GM12891 (cell line): ENCODE results near the gene PPP4R3A.

Experiments
- DNase-seq: peaks from one replicate; pipeline ENCODE4 v3.0.0; 2011; ENCODE audit warnings: low spot score; ENCODE audit not compliant: insufficient read length
- FAIRE-seq: peaks from 2 replicates; lab custom pipeline; 2011; peaks lifted over from hg19 to GRCh38; lab: Jason Lieb, UNC
- PAX5 ChIP-seq: IDR thresholded peaks from 2 replicates; pipeline ENCODE4 v1.6.1; 2011; ENCODE audit warnings: low read length, moderate library complexity, mild to moderate bottlenecking; ENCODE audit not compliant: insufficient read depth, severe bottlenecking
- POLR2A ChIP-seq: IDR thresholded peaks from 2 replicates; pipeline ENCODE4 v1.6.1; 2011; ENCODE audit warnings: low read depth, low read length, control low read depth
- POLR2AphosphoS5 ChIP-seq: IDR thresholded peaks from 2 replicates; pipeline ENCODE4 v1.6.1; 2011; ENCODE audit warnings: low read depth, low read length, control low read depth
- POU2F2 ChIP-seq: IDR thresholded peaks from 2 replicates; pipeline ENCODE4 v1.6.1; 2011; ENCODE audit warnings: low read depth, mild to moderate bottlenecking, control low read depth, low read length, moderate library complexity
- SPI1 ChIP-seq: IDR thresholded peaks from 2 replicates; pipeline ENCODE4 v1.6.1; 2011; ENCODE audit warnings: low read depth, low read length, control low read depth
- TAF1 ChIP-seq: IDR thresholded peaks from 2 replicates; pipeline ENCODE4 v1.6.1; 2011; ENCODE audit warnings: low read depth, low read length, control low read depth

PPP4R3A gene

DNA sequence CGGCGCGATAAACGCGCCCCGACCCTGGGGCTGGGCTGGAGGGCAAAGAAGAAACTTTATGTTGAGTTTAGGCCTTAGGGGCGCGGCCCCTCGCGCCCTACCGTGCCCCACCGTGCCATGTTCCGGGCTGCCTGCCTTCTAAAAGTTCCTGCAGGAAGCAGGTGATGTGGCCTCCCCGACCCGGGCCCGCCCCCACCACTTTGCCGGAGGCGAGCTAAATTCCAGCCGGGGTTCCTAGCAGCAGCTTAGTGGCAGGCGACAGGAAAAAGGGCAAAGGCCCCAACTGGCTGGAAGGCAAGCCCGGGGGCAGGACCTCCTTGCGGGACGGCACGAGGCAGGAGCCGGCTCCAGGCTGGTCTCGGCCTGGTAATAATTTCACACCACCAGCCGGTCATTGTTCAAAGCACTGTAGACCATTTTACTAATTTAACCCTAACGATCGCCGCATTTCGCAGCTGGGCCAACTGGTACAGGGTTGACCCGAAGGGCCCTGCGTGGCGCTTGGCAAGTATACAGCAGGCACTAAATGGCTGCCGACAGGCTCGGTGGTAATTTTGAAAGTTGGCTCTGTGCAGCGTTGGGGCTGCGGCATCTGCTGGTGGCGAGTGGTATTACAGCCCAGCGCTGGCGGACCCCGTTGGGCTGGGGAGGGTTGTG lies 91.6 kb downstream of the PPP4R3A start:
- FAIRE-seq, result peak; percentile 90
- DNase-seq, result no peak
- TF ChIP-seq SPI1 (no peak), POU2F2 (0 out of 2 replicates have a peak, but pooled peaks have one; percentile 24), POLR2AphosphoS5 (no peak), PAX5 (no peak), POLR2A (no peak)

- DNase-seq, result no peak
- TF ChIP-seq SPI1, result no peak
- TF ChIP-seq PAX5, result peak; percentile 71
- TF ChIP-seq POU2F2, result no peak
- FAIRE-seq, result peak; percentile 75
These were observed 92.1 kb downstream of the PPP4R3A start for GRCh38 chr14:91417983-91418386.

DNA sequence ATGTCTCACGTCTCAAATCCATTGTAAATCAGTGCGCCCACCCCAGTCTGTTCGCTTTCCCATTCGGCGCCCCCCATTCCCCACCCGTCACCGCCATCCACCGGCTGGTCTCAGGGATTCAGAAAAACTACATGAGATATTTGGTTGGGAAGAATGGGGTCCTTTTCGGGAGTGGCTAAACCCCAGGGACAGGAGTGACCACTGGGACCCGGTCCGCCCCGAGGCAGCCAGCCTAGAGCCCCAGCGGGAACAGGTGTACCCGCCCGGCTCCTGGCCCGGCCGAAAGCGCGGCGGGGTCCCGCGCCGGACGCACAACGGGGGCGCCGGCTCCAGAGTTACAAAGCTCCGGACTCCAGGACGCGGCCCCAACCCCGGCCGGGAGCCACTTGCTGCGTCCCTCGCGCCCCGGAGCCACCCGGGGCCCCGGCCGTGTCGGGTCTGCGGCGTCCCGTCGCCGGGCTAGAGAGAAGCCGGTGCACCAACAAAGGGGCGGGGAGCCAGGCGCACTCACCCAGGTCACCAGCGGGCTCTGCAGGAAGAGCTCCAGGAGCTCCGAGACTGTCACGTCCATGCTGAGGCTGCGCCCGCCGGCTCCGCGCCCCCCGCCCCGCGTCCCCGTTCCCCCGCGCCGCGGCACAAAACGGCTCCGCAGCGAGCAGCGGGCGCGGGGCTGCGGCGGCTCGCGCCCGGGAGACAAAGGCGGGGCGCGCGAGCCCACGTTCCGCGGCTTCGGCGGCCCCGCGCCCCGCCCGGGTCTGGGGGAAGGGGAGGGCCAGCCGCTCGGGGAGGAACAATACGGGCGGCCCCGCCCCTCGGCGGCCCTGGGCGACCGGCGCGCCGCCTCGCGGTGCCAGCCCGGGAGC lies 92.8 kb downstream of the PPP4R3A start, which contains the start of gene CCDC88C:
Gene CCDC88C (minus strand): TSS at position 701 of the 863 bp plus-strand sequence. CDS start 130 bp downstream, at position 571.
- DNase-seq (no peak), FAIRE-seq (peak; percentile 70)
- TF ChIP-seq POU2F2 (no peak), POLR2A (no peak), POLR2AphosphoS5 (no peak), SPI1 (no peak), PAX5 (no peak), TAF1 (0 out of 2 replicates have a peak, but pooled peaks have one; percentile 15)

- DNase-seq (no peak), FAIRE-seq (no peak)
- TF ChIP-seq POU2F2 (no peak), POLR2A (0 out of 2 replicates have a peak, but pooled peaks have one; percentile 14), SPI1 (peak; percentile 17; the same call in 1 of the 2 replicates)
These were observed 93.4 kb downstream of the PPP4R3A start for GRCh38 chr14:91416744-91417119.

DNA sequence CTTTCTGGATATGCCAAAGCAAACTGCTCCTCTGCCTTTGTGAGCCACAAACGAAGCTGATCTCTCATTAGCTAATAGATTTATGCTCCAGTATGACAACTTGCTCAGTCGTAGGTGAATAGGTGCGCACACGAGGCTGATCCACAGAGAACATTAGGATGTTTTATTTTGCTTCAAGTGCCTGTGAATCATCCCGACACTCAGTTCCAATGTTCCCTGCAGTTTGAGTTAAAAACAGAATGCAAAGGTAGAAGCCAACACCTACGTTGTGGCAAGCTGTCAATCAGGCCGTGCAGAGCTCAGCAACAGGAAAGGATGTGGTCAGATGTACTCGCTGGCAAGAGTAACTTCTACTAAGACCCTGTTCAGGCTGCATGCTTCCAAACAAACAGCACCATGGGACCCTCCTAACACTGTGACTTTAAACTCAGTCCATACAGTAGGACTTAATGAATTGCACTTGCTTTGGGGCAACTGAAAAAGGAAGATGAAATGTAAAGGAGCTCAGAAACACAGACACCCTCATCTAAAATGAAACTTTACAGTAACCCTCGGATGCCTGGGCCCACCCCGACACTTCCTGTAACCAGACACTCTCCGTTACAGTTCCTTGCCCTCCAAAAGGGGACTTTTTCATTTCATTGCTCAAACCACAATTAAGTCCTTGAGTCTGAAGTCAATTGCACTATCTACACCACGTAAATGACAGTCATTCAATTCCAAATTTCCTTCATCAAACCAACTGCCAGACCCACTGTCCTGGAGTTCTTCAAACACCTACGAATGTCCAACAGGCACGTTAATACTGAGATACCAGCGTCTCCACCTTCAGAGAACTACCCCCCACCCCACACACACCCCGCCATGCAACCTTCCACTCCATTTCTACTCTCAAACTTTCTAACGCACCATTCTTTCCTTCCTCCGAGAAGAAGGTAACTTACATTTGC lies 94.0 kb downstream of the PPP4R3A start:
- DNase-seq (no peak), FAIRE-seq (peak; percentile 95)
- TF ChIP-seq TAF1 (peak; percentile 62; the same call in 1 of the 2 replicates), POU2F2 (peak; percentile 69; the same call in 1 of the 2 replicates), SPI1 (peak; percentile 66), PAX5 (peak; percentile 83), POLR2A (peak; percentile 87), POLR2AphosphoS5 (peak; percentile 45)

DNA sequence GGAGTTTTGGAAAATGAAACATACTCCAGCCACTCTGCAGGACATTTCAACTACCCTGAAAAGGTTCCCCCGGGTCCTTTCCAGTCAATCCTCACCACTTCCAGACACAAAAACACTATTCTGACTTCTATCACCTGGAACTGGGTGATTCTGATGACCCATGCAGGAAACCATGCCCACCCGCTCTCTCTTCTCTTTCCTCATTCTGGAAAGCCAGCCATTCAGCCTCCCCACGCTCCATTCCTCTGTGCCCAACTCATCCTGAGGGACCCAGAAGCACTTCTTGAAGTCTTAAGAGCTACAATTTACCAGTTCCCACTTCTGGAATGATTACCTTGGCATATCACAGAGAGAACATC lies 95.7 kb downstream of the PPP4R3A start:
- no peak for TF ChIP-seq TAF1
- no peak for TF ChIP-seq SPI1
- TF ChIP-seq PAX5, result no peak
- TF ChIP-seq POLR2A, result no peak
- no peak for TF ChIP-seq POLR2AphosphoS5
- TF ChIP-seq POU2F2, result no peak
- FAIRE-seq (no peak), DNase-seq (no peak)

DNA sequence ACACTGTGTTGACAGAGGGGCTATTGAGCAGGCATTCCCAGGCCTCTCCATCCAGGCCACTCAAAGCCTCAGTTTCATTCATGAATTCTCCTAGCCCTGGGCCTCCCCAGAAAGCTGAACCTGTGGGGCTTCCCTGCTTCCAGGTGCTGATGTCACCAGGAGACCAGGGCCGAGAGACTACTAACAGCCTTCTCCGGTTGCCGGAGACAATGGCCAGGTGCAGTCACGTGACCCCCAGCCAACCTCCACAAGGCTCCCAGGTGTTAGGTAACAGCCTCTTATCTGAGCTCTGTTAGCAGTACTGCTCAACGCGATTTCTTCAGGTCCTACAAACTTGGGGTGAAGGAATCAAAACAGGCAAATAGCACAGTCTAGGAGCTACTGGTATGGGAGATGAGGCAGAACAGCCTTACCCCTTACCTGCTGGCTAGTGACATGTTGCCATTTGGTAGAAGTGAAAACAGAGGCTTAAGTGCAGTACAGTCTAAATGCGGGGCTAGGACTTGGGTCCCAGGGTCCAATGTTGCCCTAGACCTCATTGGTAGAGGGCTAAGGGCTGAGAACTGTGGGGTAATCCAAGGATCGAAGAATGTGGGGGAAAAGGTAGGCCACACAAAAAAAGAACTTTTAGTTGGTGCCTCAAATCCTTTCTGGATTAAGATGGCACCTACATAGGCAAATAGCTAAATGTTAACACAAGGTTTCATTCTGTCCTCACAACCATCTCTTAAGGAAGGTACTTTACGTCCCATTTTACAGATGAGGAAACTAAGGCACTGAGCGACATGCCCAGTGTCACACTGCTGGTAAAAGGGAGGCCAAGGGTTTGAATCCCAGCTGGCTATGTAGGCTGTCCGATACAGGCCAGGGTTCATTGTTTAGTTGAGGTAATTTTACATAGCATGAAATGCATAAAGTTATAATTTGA lies 96.3 kb downstream of the PPP4R3A start:
- TF ChIP-seq POLR2AphosphoS5, result no peak
- no peak for TF ChIP-seq POU2F2
- no peak for TF ChIP-seq SPI1
- peak; percentile 19; the same call in 1 of the 2 replicates for TF ChIP-seq POLR2A
- no peak for TF ChIP-seq PAX5
- no peak for TF ChIP-seq TAF1
- peak; percentile 75 for FAIRE-seq
- no peak for DNase-seq

DNA sequence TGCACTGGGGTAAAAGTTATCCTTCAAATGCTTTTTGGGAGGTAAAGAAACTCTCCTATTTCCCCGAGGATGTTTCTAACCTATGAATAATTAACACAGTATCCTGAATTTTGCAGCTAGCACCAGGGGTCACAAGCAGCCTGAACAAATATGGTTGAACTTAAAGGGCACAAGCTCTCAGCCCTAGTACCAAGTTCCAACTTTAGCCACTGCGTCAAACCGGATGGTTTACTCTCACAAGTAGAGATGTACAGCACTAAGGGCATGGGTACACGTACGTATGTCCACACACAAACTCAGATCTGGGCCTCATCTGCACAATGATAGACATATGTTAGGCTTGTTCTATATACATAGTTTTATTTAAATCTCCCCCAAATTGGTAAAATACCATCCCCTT lies 97.2 kb downstream of the PPP4R3A start:
- TF ChIP-seq POLR2AphosphoS5, result no peak
- TF ChIP-seq POLR2A, result no peak
- TF ChIP-seq PAX5, result no peak
- TF ChIP-seq POU2F2, result no peak
- no peak for TF ChIP-seq SPI1
- no peak for TF ChIP-seq TAF1
- FAIRE-seq, result peak; percentile 62
- no peak for DNase-seq
